GM23338 (cell line): Measurements from ENCODE around the gene DMBT1. TPM values are rescaled to one million over a fixed set of nuclear protein-coding genes. Genes with fewer than 3 reads are reported as not detected.
"Not testable (repeated sequence)": the region's sequence is repeated elsewhere in the genome, so short reads cannot be mapped to it uniquely, and the experiment has no call there.

ENCODE experiments used
- ATAC-seq: fragments of 200-7000 bp; cut with Tn5 transposase; 3 replicates; pipeline ENCODE4 v1.9.1; 2020
- DNase-seq: peaks from one replicate; pipeline ENCODE4 v3.0.0-alpha.2; 2015; ENCODE audit warnings: low spot score
- H2AFZ ChIP-seq: fragments of 200-600 bp; sonication (generic); 2 replicates; pipeline ENCODE4 v1.8.0; 2016; ENCODE audit warnings: antibody characterized with exemption, mild to moderate bottlenecking, moderate library complexity
- H3F3A ChIP-seq: fragments of 200-600 bp; sonication (generic); replicated peaks from 2 replicates; pipeline ENCODE4 v1.8.0; 2017; ENCODE audit warnings: antibody characterized with exemption, mixed run types, low read depth
- H3K27ac ChIP-seq: fragments of 200-600 bp; sonication (generic); 2 replicates; pipeline ENCODE4 v1.6.1; 2016; ENCODE audit warnings: low read depth
- H3K27me3 ChIP-seq: fragments of 200-600 bp; sonication (generic); 2 replicates; pipeline ENCODE4 v1.8.0; 2016; ENCODE audit warnings: mild to moderate bottlenecking, mixed run types, moderate library complexity; ENCODE audit not compliant: insufficient read depth
- H3K36me3 ChIP-seq: fragments of 200-600 bp; sonication (generic); 2 replicates; pipeline ENCODE4 v1.8.0; 2016; ENCODE audit warnings: mild to moderate bottlenecking; ENCODE audit not compliant: insufficient read depth
- H3K4me1 ChIP-seq: fragments of 200-600 bp; sonication (generic); 2 replicates; pipeline ENCODE4 v1.8.0; 2016; ENCODE audit warnings: mild to moderate bottlenecking, moderate library complexity; ENCODE audit not compliant: insufficient read depth
- H3K4me2 ChIP-seq: fragments of 200-600 bp; sonication (generic); 2 replicates; pipeline ENCODE4 v1.7.1; 2017; ENCODE audit warnings: mixed run types
- H3K4me3 ChIP-seq: fragments of 200-600 bp; sonication (generic); 2 replicates; pipeline ENCODE4 v1.6.1; 2016; ENCODE audit warnings: mixed run types
- H3K79me2 ChIP-seq: fragments of 200-600 bp; sonication (generic); replicated peaks from 2 replicates; pipeline ENCODE4 v1.8.0; 2017; ENCODE audit warnings: mild to moderate bottlenecking; ENCODE audit not compliant: insufficient read depth
- H3K9me2 ChIP-seq: fragments of 200-600 bp; sonication (generic); 2 replicates; pipeline ENCODE4 v1.8.0; 2017; ENCODE audit not compliant: insufficient read depth
- H4K20me1 ChIP-seq: fragments of 200-600 bp; sonication (generic); replicated peaks from 2 replicates; pipeline ENCODE4 v1.8.0; 2017; ENCODE audit warnings: mild to moderate bottlenecking; ENCODE audit not compliant: insufficient read depth
- H3K27ac Mint-ChIP-seq: 2 replicates; pipeline ENCODE4 v1.8.0; 2020; ENCODE audit warnings: inconsistent platforms, mild to moderate bottlenecking, moderate library complexity, mixed read lengths
- H3K27me3 Mint-ChIP-seq: 3 replicates; pipeline ENCODE4 v1.8.0; 2022; ENCODE audit warnings: low read depth, mild to moderate bottlenecking, moderate library complexity, mixed read lengths, inconsistent platforms; ENCODE audit not compliant: insufficient read depth, poor library complexity
- H3K36me3 Mint-ChIP-seq: 3 replicates; pipeline ENCODE4 v1.8.0; 2021; ENCODE audit warnings: low read depth, mild to moderate bottlenecking, inconsistent platforms, moderate library complexity, mixed read lengths
- H3K4me1 Mint-ChIP-seq: 3 replicates; pipeline ENCODE4 v1.8.0; 2020; ENCODE audit warnings: mild to moderate bottlenecking, inconsistent platforms, mixed read lengths
- H3K4me3 Mint-ChIP-seq: 3 replicates; pipeline ENCODE4 v1.8.0; 2021; ENCODE audit warnings: moderate library complexity, mild to moderate bottlenecking, inconsistent platforms, mixed read lengths
- H3K9me3 Mint-ChIP-seq: 3 replicates; pipeline ENCODE4 v1.8.0; 2020; ENCODE audit warnings: moderate library complexity, mild to moderate bottlenecking, inconsistent platforms, mixed read lengths
- CREB1 ChIP-seq: fragments of 250-450 bp; sonication (Bioruptor Pico); IDR thresholded peaks from 2 replicates; pipeline ENCODE4 v1.5.0; 2020; ENCODE audit warnings: low read depth, mild to moderate bottlenecking, moderate library complexity
- EZH2 ChIP-seq: fragments of 200-600 bp; sonication (generic); IDR thresholded peaks from one replicate; pipeline ENCODE4 v1.8.0; 2017; ENCODE audit warnings: antibody characterized with exemption, mild to moderate bottlenecking, low read depth; ENCODE audit not compliant: unreplicated experiment
- EZH2phosphoT487 ChIP-seq: fragments of 200-600 bp; sonication (generic); IDR thresholded peaks from one replicate; pipeline ENCODE4 v1.8.1; 2018; ENCODE audit warnings: antibody characterized with exemption; ENCODE audit not compliant: unreplicated experiment
- JUNB ChIP-seq: IDR thresholded peaks from one replicate; pipeline ENCODE4 v1.6.1; 2016; ENCODE audit warnings: antibody characterized with exemption; ENCODE audit not compliant: unreplicated experiment
- NANOG ChIP-seq: IDR thresholded peaks from 2 replicates; pipeline ENCODE4 v1.6.1; 2016; ENCODE audit warnings: antibody characterized with exemption, borderline replicate concordance
- POLR2AphosphoS5 ChIP-seq: IDR thresholded peaks from 2 replicates; pipeline ENCODE4 v1.6.1; 2016; ENCODE audit warnings: antibody characterized with exemption, low read depth
- STAT1 ChIP-seq: IDR thresholded peaks from one replicate; pipeline ENCODE4 v1.6.1; 2016; ENCODE audit warnings: antibody characterized with exemption; ENCODE audit not compliant: unreplicated experiment
- polyA plus RNA-seq: library from polyadenylated mRNA; unstranded; fragments of >200 nt; fragmentation: Nextera tagmentation; extraction: Ambion mirVana; gene quantifications from 2 replicates; pipeline ENCODE4 v1.2.1, GENCODE V29; 2016
- total RNA-seq: library from RNA; depleted of rRNA; stranded (reverse); fragments of >200 nt; shearing (Covaris generic); gene quantifications from 2 replicates; pipeline ENCODE4 v1.2.3, GENCODE V29; 2014
- TF ChIP-seq, protein P1 (sequence below), 2 experiments: fragments of 200-600 bp in 1 of 2; sonication (generic) in 1 of 2; conservative IDR thresholded peaks; 2 replicates each; pipeline versions ENCODE4 v1.5.1 to v1.6.1; 2016 to 2017; ENCODE audit warnings: antibody characterized with exemption in 2 of 2, low read depth in 2 of 2, mild to moderate bottlenecking in 2 of 2, moderate library complexity in 1 of 2
- TF ChIP-seq, protein P2 (sequence below): IDR thresholded peaks from one replicate; pipeline ENCODE4 v1.6.1; 2018; ENCODE audit warnings: antibody characterized with exemption; ENCODE audit not compliant: unreplicated experiment
- TF ChIP-seq, protein P3 (sequence below): IDR thresholded peaks from 2 replicates; pipeline ENCODE4 v1.6.1; 2016; ENCODE audit warnings: antibody characterized with exemption

DMBT1 gene
- total and polyA plus RNA-seq, 2 experiments from 2014 or later, result 0.03 to 0.05 TPM

DNA sequence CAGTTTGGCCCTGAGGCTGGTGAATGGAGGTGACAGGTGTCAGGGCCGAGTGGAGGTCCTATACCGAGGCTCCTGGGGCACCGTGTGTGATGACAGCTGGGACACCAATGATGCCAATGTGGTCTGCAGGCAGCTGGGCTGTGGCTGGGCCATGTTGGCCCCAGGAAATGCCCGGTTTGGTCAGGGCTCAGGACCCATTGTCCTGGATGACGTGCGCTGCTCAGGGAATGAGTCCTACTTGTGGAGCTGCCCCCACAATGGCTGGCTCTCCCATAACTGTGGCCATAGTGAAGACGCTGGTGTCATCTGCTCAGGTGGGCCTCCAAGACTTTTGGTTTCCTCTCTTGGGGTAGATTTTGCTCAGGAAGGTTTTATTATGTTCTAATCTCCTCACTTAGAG, 25.5 kb downstream of the DMBT1 start:
- not testable (repeated sequence) for H3K79me2 ChIP-seq, H3K4me3 ChIP-seq, H3K27ac Mint-ChIP-seq, H3K4me3 Mint-ChIP-seq, H4K20me1 ChIP-seq, H3K36me3 Mint-ChIP-seq, H3K4me2 ChIP-seq, H3K4me1 ChIP-seq, H3K27me3 Mint-ChIP-seq, ATAC-seq, H3K27me3 ChIP-seq, H3K4me1 Mint-ChIP-seq, H3K27ac ChIP-seq, H3K9me2 ChIP-seq, H3K36me3 ChIP-seq, DNase-seq, H3F3A ChIP-seq, H2AFZ ChIP-seq
- peaks cover 13% of the 10 kb centered on the region; the same call in 2 of the 3 replicates for H3K9me3 Mint-ChIP-seq

DNA sequence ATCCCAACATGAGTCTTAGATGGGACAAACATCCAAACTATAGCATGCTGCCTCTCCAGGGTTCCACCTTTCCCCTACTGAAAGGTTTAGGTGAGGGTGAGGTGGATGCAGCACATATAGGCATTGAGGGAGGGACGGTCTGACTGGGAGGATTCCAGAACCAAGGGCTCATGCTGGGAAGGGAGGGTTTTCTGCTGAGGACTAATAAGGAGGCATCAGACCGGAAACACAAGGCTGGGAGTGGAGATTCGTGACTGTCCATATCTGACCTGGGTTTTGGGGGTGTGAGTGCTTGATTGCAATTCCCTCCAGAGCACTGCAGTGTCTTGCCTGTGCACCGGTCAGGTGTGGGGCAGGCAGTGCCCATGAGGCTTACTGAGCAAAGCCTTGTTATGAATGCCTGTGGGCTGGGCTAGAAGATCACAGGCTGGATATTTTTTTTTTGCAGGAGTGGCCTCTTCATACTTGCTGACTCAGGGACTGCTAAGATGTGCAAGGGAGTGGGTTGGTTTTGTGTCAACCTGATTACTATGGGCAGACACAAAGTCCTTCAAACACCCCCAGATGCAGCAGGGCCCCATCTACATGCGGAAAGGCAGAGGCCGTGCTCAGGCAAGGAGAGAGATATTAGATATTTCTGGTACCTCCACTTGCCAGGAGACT, 26.7 kb downstream of the DMBT1 start:
- no peak overlapping the region for H3K4me3 ChIP-seq
- H3K27me3 ChIP-seq, result no peaks in the 10 kb centered on the region
- no peaks in the 10 kb centered on the region for H4K20me1 ChIP-seq
- H3K4me1 Mint-ChIP-seq, result no peaks in the 10 kb centered on the region
- no peak overlapping the region for H3K4me3 Mint-ChIP-seq
- H2AFZ ChIP-seq, result no peak overlapping the region
- no peak for DNase-seq
- no peaks in the 10 kb centered on the region for H3K4me1 ChIP-seq
- no peak overlapping the region for H3K27ac Mint-ChIP-seq
- no peaks in the 10 kb centered on the region for H3K79me2 ChIP-seq
- H3K4me2 ChIP-seq, result no peak overlapping the region
- H3K27ac ChIP-seq, result no peak overlapping the region
- H3K36me3 ChIP-seq, result no peaks in the 10 kb centered on the region
- no peaks in the 10 kb centered on the region for H3F3A ChIP-seq
- H3K27me3 Mint-ChIP-seq, result peaks cover 2% of the 10 kb centered on the region
- no peak for ATAC-seq
- H3K9me2 ChIP-seq, result no peaks in the 10 kb centered on the region
- H3K36me3 Mint-ChIP-seq, result no peaks in the 10 kb centered on the region
- peaks cover 13% of the 10 kb centered on the region; the same call in 2 of the 3 replicates for H3K9me3 Mint-ChIP-seq
- no peak for TF ChIP-seq JUNB
- TF ChIP-seq, protein P1, sequence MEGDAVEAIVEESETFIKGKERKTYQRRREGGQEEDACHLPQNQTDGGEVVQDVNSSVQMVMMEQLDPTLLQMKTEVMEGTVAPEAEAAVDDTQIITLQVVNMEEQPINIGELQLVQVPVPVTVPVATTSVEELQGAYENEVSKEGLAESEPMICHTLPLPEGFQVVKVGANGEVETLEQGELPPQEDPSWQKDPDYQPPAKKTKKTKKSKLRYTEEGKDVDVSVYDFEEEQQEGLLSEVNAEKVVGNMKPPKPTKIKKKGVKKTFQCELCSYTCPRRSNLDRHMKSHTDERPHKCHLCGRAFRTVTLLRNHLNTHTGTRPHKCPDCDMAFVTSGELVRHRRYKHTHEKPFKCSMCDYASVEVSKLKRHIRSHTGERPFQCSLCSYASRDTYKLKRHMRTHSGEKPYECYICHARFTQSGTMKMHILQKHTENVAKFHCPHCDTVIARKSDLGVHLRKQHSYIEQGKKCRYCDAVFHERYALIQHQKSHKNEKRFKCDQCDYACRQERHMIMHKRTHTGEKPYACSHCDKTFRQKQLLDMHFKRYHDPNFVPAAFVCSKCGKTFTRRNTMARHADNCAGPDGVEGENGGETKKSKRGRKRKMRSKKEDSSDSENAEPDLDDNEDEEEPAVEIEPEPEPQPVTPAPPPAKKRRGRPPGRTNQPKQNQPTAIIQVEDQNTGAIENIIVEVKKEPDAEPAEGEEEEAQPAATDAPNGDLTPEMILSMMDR (conservative IDR thresholded peaks at IDR 0.05; ENCODE audit: low read depth in 2 of 2), result no peak
- no peak for TF ChIP-seq EZH2
- TF ChIP-seq STAT1, result no peak
- TF ChIP-seq NANOG, result no peak
- TF ChIP-seq, protein P2, sequence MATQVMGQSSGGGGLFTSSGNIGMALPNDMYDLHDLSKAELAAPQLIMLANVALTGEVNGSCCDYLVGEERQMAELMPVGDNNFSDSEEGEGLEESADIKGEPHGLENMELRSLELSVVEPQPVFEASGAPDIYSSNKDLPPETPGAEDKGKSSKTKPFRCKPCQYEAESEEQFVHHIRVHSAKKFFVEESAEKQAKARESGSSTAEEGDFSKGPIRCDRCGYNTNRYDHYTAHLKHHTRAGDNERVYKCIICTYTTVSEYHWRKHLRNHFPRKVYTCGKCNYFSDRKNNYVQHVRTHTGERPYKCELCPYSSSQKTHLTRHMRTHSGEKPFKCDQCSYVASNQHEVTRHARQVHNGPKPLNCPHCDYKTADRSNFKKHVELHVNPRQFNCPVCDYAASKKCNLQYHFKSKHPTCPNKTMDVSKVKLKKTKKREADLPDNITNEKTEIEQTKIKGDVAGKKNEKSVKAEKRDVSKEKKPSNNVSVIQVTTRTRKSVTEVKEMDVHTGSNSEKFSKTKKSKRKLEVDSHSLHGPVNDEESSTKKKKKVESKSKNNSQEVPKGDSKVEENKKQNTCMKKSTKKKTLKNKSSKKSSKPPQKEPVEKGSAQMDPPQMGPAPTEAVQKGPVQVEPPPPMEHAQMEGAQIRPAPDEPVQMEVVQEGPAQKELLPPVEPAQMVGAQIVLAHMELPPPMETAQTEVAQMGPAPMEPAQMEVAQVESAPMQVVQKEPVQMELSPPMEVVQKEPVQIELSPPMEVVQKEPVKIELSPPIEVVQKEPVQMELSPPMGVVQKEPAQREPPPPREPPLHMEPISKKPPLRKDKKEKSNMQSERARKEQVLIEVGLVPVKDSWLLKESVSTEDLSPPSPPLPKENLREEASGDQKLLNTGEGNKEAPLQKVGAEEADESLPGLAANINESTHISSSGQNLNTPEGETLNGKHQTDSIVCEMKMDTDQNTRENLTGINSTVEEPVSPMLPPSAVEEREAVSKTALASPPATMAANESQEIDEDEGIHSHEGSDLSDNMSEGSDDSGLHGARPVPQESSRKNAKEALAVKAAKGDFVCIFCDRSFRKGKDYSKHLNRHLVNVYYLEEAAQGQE, result no peak
- no peak for TF ChIP-seq EZH2phosphoT487
- TF ChIP-seq, protein P3, sequence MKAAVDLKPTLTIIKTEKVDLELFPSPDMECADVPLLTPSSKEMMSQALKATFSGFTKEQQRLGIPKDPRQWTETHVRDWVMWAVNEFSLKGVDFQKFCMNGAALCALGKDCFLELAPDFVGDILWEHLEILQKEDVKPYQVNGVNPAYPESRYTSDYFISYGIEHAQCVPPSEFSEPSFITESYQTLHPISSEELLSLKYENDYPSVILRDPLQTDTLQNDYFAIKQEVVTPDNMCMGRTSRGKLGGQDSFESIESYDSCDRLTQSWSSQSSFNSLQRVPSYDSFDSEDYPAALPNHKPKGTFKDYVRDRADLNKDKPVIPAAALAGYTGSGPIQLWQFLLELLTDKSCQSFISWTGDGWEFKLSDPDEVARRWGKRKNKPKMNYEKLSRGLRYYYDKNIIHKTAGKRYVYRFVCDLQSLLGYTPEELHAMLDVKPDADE, result no peak
- TF ChIP-seq CREB1, result no peak
- TF ChIP-seq POLR2AphosphoS5, result no peak
